ENCODE results near the gene CUL4B.
"Not testable (repeated sequence)": the region's sequence is repeated elsewhere in the genome, so short reads cannot be mapped to it uniquely, and the experiment has no call there.

The CUL4B gene

GRCh38 chrX:120485638-120486520 lies 74.9 kb downstream of the CUL4B start:
- FAIRE-seq: peak; percentile 54

GRCh38 chrX:120485315-120485637 lies 75.5 kb downstream of the CUL4B start:
- TF ChIP-seq PAX5 (IDR thresholded peaks at IDR 0.05; ENCODE audit: insufficient read depth, low read length, severe bottlenecking) (no peak), POLR2AphosphoS5 (IDR thresholded peaks at IDR 0.05; ENCODE audit: low read depth, low read length) (no peak), POLR2A (IDR thresholded peaks at IDR 0.05; ENCODE audit: low read depth, low read length) (no peak), SPI1 (IDR thresholded peaks at IDR 0.05; ENCODE audit: low read depth, low read length) (no peak), TAF1 (IDR thresholded peaks at IDR 0.05; ENCODE audit: low read depth, low read length) (no peak), POU2F2 (IDR thresholded peaks at IDR 0.05; ENCODE audit: low read depth, low read length) (no peak)
- DNase-seq (ENCODE audit: insufficient read length, low spot score) (no peak), FAIRE-seq (no peak)

More at GRCh38 chrX:120485638-120486520, 74.9 kb downstream of the CUL4B start:
- peak; percentile 11; the same call in 1 of the 2 replicates for TF ChIP-seq SPI1 (IDR thresholded peaks at IDR 0.05; ENCODE audit: low read depth, low read length)
- TF ChIP-seq POLR2A (IDR thresholded peaks at IDR 0.05; ENCODE audit: low read depth, low read length): no peak
- peak; percentile 7 for DNase-seq (ENCODE audit: insufficient read length, low spot score)

GRCh38 chrX:120477453-120477852 lies 83.3 kb downstream of the CUL4B start:
- FAIRE-seq: no peak
- DNase-seq (ENCODE audit: insufficient read length, low spot score): no peak
- TF ChIP-seq POU2F2 (IDR thresholded peaks at IDR 0.05; ENCODE audit: low read depth, low read length) (no peak), PAX5 (IDR thresholded peaks at IDR 0.05; ENCODE audit: insufficient read depth, low read length, severe bottlenecking) (no peak), TAF1 (IDR thresholded peaks at IDR 0.05; ENCODE audit: low read depth, low read length) (no peak), SPI1 (IDR thresholded peaks at IDR 0.05; ENCODE audit: low read depth, low read length) (no peak), POLR2A (IDR thresholded peaks at IDR 0.05; ENCODE audit: low read depth, low read length) (no peak), POLR2AphosphoS5 (IDR thresholded peaks at IDR 0.05; ENCODE audit: low read depth, low read length) (no peak)

GRCh38 chrX:120476714-120477113 lies 84.0 kb downstream of the CUL4B start:
- TF ChIP-seq POU2F2 (IDR thresholded peaks at IDR 0.05; ENCODE audit: low read depth, low read length) (no peak), SPI1 (IDR thresholded peaks at IDR 0.05; ENCODE audit: low read depth, low read length) (no peak), POLR2AphosphoS5 (IDR thresholded peaks at IDR 0.05; ENCODE audit: low read depth, low read length) (no peak), PAX5 (IDR thresholded peaks at IDR 0.05; ENCODE audit: insufficient read depth, low read length, severe bottlenecking) (no peak), TAF1 (IDR thresholded peaks at IDR 0.05; ENCODE audit: low read depth, low read length) (no peak), POLR2A (IDR thresholded peaks at IDR 0.05; ENCODE audit: low read depth, low read length) (no peak)
- DNase-seq (ENCODE audit: insufficient read length, low spot score) (no peak), FAIRE-seq (no peak)

- not testable (repeated sequence) for FAIRE-seq; DNase-seq (ENCODE audit: insufficient read length, low spot score)
These were observed 85.3 kb downstream of the CUL4B start for GRCh38 chrX:120475447-120475846.
